Activated CD4-positive, CD25-positive, alpha-beta regulatory T cell treated with anti-CD3 and anti-CD28 coated beads, Interleukin-2, amount 50 U/mL, for 16 hours (primary cell): Measurements from ENCODE around the gene WNK2.
"Not testable (repeated sequence)": the region's sequence is repeated elsewhere in the genome, so short reads cannot be mapped to it uniquely, and the experiment has no call there.

Experiments
- DNase-seq: peaks from one replicate; pipeline ENCODE4 v3.0.0-alpha.2; 2020; ENCODE audit warnings: low read depth, low spot score

WNK2 gene

GRCh38 chr9:93366486-93366885, 182.5 kb downstream of the WNK2 start:
- not testable (repeated sequence) for DNase-seq

- no peak for DNase-seq
These were observed 184.5 kb downstream of the WNK2 start for GRCh38 chr9:93368437-93368836.

GRCh38 chr9:93369686-93370085, 185.7 kb downstream of the WNK2 start:
- no peak for DNase-seq
